H9 (cell line): Measurements from ENCODE around the gene ZHX3. TPM values are rescaled to one million over a fixed set of nuclear protein-coding genes. Genes with fewer than 3 reads are reported as not detected.

Experiments
- DNase-seq: peaks from one replicate; pipeline ENCODE4 v3.0.0-alpha.2; 2017
- H2AFZ ChIP-seq: one replicate; pipeline ENCODE4 v1.6.1; 2013; ENCODE audit warnings: mild to moderate bottlenecking, low read length, control low read depth, moderate library complexity
- H2AK5ac ChIP-seq: 2 replicates; pipeline ENCODE4 v1.6.1; 2013; ENCODE audit warnings: low read length, control low read depth, mixed read lengths; ENCODE audit not compliant: insufficient read length
- H2BK120ac ChIP-seq: one replicate; pipeline ENCODE4 v1.6.1; 2013; ENCODE audit warnings: low read depth, mild to moderate bottlenecking, low read length, control low read depth, inconsistent platforms; ENCODE audit not compliant: poor library complexity, severe bottlenecking
- H2BK12ac ChIP-seq: 2 replicates; pipeline ENCODE4 v1.6.1; 2013; ENCODE audit warnings: low read length, control low read depth, mixed read lengths, low read depth; ENCODE audit not compliant: insufficient read length
- H2BK15ac ChIP-seq: 2 replicates; pipeline ENCODE4 v1.6.1; 2013; ENCODE audit warnings: low read depth, low read length, control low read depth
- H2BK20ac ChIP-seq: one replicate; pipeline ENCODE4 v1.6.1; 2013; ENCODE audit warnings: low read depth, mild to moderate bottlenecking, low read length, control low read depth, inconsistent platforms; ENCODE audit not compliant: poor library complexity, severe bottlenecking
- H2BK5ac ChIP-seq: 2 replicates; pipeline ENCODE4 v1.6.1; 2013; ENCODE audit warnings: low read length, control low read depth, mixed read lengths; ENCODE audit not compliant: insufficient read length
- H3K14ac ChIP-seq: 2 replicates; pipeline ENCODE4 v1.6.1; 2013; ENCODE audit warnings: low read length, control low read depth; ENCODE audit not compliant: insufficient read depth
- H3K18ac ChIP-seq: 2 replicates; pipeline ENCODE4 v1.6.1; 2013; ENCODE audit warnings: low read depth, mild to moderate bottlenecking, mixed read lengths, low read length, control low read depth; ENCODE audit not compliant: insufficient read length
- H3K23ac ChIP-seq: 2 replicates; pipeline ENCODE4 v1.6.1; 2013; ENCODE audit warnings: low read length, control low read depth, mixed read lengths, low read depth; ENCODE audit not compliant: insufficient read length
- H3K23me2 ChIP-seq: 2 replicates; pipeline ENCODE4 v1.6.1; 2013; ENCODE audit warnings: low read depth, mild to moderate bottlenecking, mixed read lengths, low read length, control low read depth; ENCODE audit not compliant: insufficient read length, poor library complexity, severe bottlenecking
- H3K27ac ChIP-seq: 2 replicates; pipeline ENCODE4 v1.5.1; 2013; ENCODE audit warnings: low read length, control low read depth, mixed read lengths, low read depth; ENCODE audit not compliant: insufficient read length
- H3K27me3 ChIP-seq: 2 replicates; pipeline ENCODE4 v1.6.1; 2013; ENCODE audit warnings: low read length, control low read depth, inconsistent platforms; ENCODE audit not compliant: insufficient read depth
- H3K4ac ChIP-seq: 2 replicates; pipeline ENCODE4 v1.6.1; 2013; ENCODE audit warnings: low read depth, mild to moderate bottlenecking, control low read depth, inconsistent platforms, low read length, moderate library complexity
- H3K4me1 ChIP-seq: 2 replicates; pipeline ENCODE4 v1.6.1; 2013; ENCODE audit warnings: low read length, control low read depth, inconsistent platforms; ENCODE audit not compliant: insufficient read depth
- H3K4me2 ChIP-seq: 2 replicates; pipeline ENCODE4 v1.6.1; 2013; ENCODE audit warnings: low read length, control low read depth, mixed read lengths; ENCODE audit not compliant: insufficient read length, insufficient read depth
- H3K56ac ChIP-seq: 2 replicates; pipeline ENCODE4 v1.6.1; 2013; ENCODE audit warnings: low read depth, mild to moderate bottlenecking, mixed read lengths, low read length, control low read depth; ENCODE audit not compliant: insufficient read length
- H3K79me1 ChIP-seq: 2 replicates; pipeline ENCODE4 v1.6.1; 2013; ENCODE audit warnings: low read depth, mild to moderate bottlenecking, moderate library complexity, low read length, control low read depth, inconsistent platforms; ENCODE audit not compliant: insufficient read depth, poor library complexity, severe bottlenecking
- H3K79me2 ChIP-seq: 2 replicates; pipeline ENCODE4 v1.6.1; 2013; ENCODE audit warnings: low read length, control low read depth, inconsistent platforms; ENCODE audit not compliant: insufficient read depth
- H3K9ac ChIP-seq: 2 replicates; pipeline ENCODE4 v1.6.1; 2013; ENCODE audit warnings: low read length, control low read depth, mixed read lengths; ENCODE audit not compliant: insufficient read length; ENCODE audit errors: extremely low read depth
- H3K9me3 ChIP-seq: one replicate; pipeline ENCODE4 v1.6.1; 2013; ENCODE audit warnings: low read depth, low read length, inconsistent platforms; ENCODE audit not compliant: control insufficient read depth
- H3T11ph ChIP-seq: one replicate; pipeline ENCODE4 v1.6.1; 2013; ENCODE audit warnings: mild to moderate bottlenecking, low read length, control low read depth, inconsistent platforms
- H4K20me1 ChIP-seq: one replicate; pipeline ENCODE4 v1.6.1; 2013; ENCODE audit not compliant: control insufficient read depth, insufficient read length, insufficient read depth
- H4K5ac ChIP-seq: 2 replicates; pipeline ENCODE4 v1.6.1; 2013; ENCODE audit warnings: low read depth, mild to moderate bottlenecking, mixed read lengths, low read length, control low read depth; ENCODE audit not compliant: insufficient read length
- H4K8ac ChIP-seq: replicated peaks from 2 replicates; pipeline ENCODE4 v1.6.1; 2013; ENCODE audit warnings: low read length, control low read depth, mixed read lengths, low read depth; ENCODE audit not compliant: insufficient read length
- H4K91ac ChIP-seq: 2 replicates; pipeline ENCODE4 v1.6.1; 2013; ENCODE audit warnings: low read depth, mild to moderate bottlenecking, moderate library complexity, mixed read lengths, low read length, control low read depth; ENCODE audit not compliant: insufficient read length
- H3K27ac Mint-ChIP-seq, 3 experiments: 2 replicates in 2 of 3; 3 replicates in 1 of 3; pipeline ENCODE4 v1.8.0; 2020 to 2021; ENCODE audit warnings: mixed read lengths in 3 of 3, mild to moderate bottlenecking in 1 of 3, moderate library complexity in 1 of 3
- H3K27me3 Mint-ChIP-seq: 2 replicates; pipeline ENCODE4 v1.8.0; 2021; ENCODE audit warnings: low read depth, mild to moderate bottlenecking, moderate library complexity, mixed read lengths
- H3K36me3 Mint-ChIP-seq, 3 experiments: 2 replicates in 2 of 3; 3 replicates in 1 of 3; pipeline ENCODE4 v1.8.0; 2020 to 2021; ENCODE audit warnings: low read depth in 3 of 3, mixed read lengths in 3 of 3; ENCODE audit not compliant: insufficient read depth in 1 of 3
- H3K4me1 Mint-ChIP-seq, 2 experiments: 2 replicates each; pipeline ENCODE4 v1.8.0; 2020; ENCODE audit warnings: mixed read lengths in 2 of 2
- H3K4me3 Mint-ChIP-seq, 2 experiments: 2 replicates in 1 of 2; 3 replicates in 1 of 2; pipeline ENCODE4 v1.8.0; 2020 to 2021; ENCODE audit warnings: mild to moderate bottlenecking in 2 of 2, mixed read lengths in 2 of 2, moderate library complexity in 1 of 2
- H3K9me3 Mint-ChIP-seq, 2 experiments: 2 replicates in 1 of 2; 3 replicates in 1 of 2; pipeline ENCODE4 v1.8.0; 2020; ENCODE audit warnings: mild to moderate bottlenecking in 2 of 2, mixed read lengths in 2 of 2, moderate library complexity in 1 of 2
- CTCF ChIP-seq: fragments of 200-600 bp; sonication (generic); conservative IDR thresholded peaks from 3 replicates; pipeline ENCODE4 v1.8.0; 2021; ENCODE audit warnings: antibody characterized with exemption, mild to moderate bottlenecking
- WGBS: extraction: QIAGEN DNeasy Blood & Tissue Kit; methylation state at CpG from one replicate; pipeline ENCODE4 v1.1.7; 2013; ENCODE audit warnings: missing lambda C conversion rate, low lambda C conversion rate, mixed read lengths; ENCODE audit not compliant: insufficient read length; ENCODE audit errors: extremely low coverage; 5-methylcytosine and 5-hydroxymethylcytosine counted together
- total RNA-seq: library from RNA; stranded (reverse); gene quantifications from 2 replicates; pipeline ENCODE4 v1.2.1, GENCODE V29; 2021

The ZHX3 gene
- total RNA-seq, 1 experiment from 2014 or later: 4.4 TPM

GRCh38 chr20:41134362-41135186 lies 183.0 kb downstream of the ZHX3 start:
- H2BK15ac ChIP-seq: no peak overlapping the region
- peaks cover 0 to 8% (median 3%) of the 10 kb centered on the region in 3 experiments; a peak in 4 of 7 replicates for H3K36me3 Mint-ChIP-seq
- H3K23ac ChIP-seq: no peak overlapping the region
- WGBS: no CpG with 5 or more reads among the region's 9 CpGs
- no peak overlapping the region for H3T11ph ChIP-seq
- no peak overlapping the region; a peak in 1 of 7 replicates for H3K27ac Mint-ChIP-seq
- H3K9me3 ChIP-seq: no peaks in the 10 kb centered on the region
- H2BK20ac ChIP-seq: no peak overlapping the region
- no peaks in the 10 kb centered on the region; a peak in 2 of 5 replicates for H3K9me3 Mint-ChIP-seq
- H4K20me1 ChIP-seq: no peaks in the 10 kb centered on the region
- no peak overlapping the region for H2BK120ac ChIP-seq
- no peaks in the 10 kb centered on the region for H3K79me1 ChIP-seq
- peaks cover 15% of the 10 kb centered on the region; the same call in 1 of the 2 replicates for H3K79me2 ChIP-seq
- H3K27me3 Mint-ChIP-seq: peaks cover 10% of the 10 kb centered on the region
- no peak overlapping the region for H4K91ac ChIP-seq
- H3K4me3 Mint-ChIP-seq: no peak overlapping the region; a peak in 1 of 5 replicates
- no peak overlapping the region for H3K56ac ChIP-seq
- peaks cover 26% of the 10 kb centered on the region in 2 experiments for H3K4me1 Mint-ChIP-seq
- peaks cover 20% of the 10 kb centered on the region for H3K23me2 ChIP-seq
- H3K4me2 ChIP-seq: no peak overlapping the region
- H3K4me1 ChIP-seq: peaks cover 10% of the 10 kb centered on the region; the same call in 1 of the 2 replicates
- no peak overlapping the region for H3K4ac ChIP-seq
- H2BK5ac ChIP-seq: no peak overlapping the region
- no peak overlapping the region for H3K18ac ChIP-seq
- H3K14ac ChIP-seq: no peak overlapping the region
- no peaks in the 10 kb centered on the region for H3K27me3 ChIP-seq
- no peak for DNase-seq
- TF ChIP-seq CTCF: no peak
- no peak overlapping the region for H2AK5ac ChIP-seq
- H3K9ac ChIP-seq: no peak overlapping the region
- no peak overlapping the region for H2AFZ ChIP-seq
- no peak overlapping the region for H4K8ac ChIP-seq
- no peak overlapping the region for H3K27ac ChIP-seq
- no peak overlapping the region for H4K5ac ChIP-seq
- no peak overlapping the region for H2BK12ac ChIP-seq
